HepG2 (cell line): ENCODE measurements around the gene NTN5. TPM values are rescaled to one million over a fixed set of nuclear protein-coding genes. Genes with fewer than 3 reads are reported as not detected.

Experiments used
- BCL6 ChIP-seq: IDR thresholded peaks from 2 replicates; pipeline ENCODE4 v1.6.1; 2016; ENCODE audit warnings: missing genetic modification reagents, missing compliant biosample characterization
- CTCF ChIP-seq: sonication (generic); formaldehyde crosslinking; IDR thresholded peaks from 2 replicates; pipeline ENCODE4 v1.5.0; 2020; ENCODE audit warnings: mild to moderate bottlenecking, missing genetic modification reagents, moderate library complexity
- HOXA3 ChIP-seq: sonication (generic); formaldehyde crosslinking; IDR thresholded peaks from 2 replicates; pipeline ENCODE4 v1.5.0; 2020; ENCODE audit warnings: missing genetic modification reagents
- IRX3 ChIP-seq: sonication (generic); formaldehyde crosslinking; IDR thresholded peaks from 2 replicates; pipeline ENCODE4 v1.8.1; 2023; ENCODE audit warnings: mild to moderate bottlenecking, low read depth, missing genetic modification reagents, borderline replicate concordance
- KDM5B ChIP-seq: sonication (generic); formaldehyde crosslinking; IDR thresholded peaks from 2 replicates; pipeline ENCODE4 v1.4.0; 2020; ENCODE audit warnings: missing genetic modification reagents, mild to moderate bottlenecking, borderline replicate concordance
- MAFG ChIP-seq: sonication (generic); formaldehyde crosslinking; IDR thresholded peaks from 2 replicates; pipeline ENCODE4 v1.5.1; 2020; ENCODE audit warnings: mild to moderate bottlenecking, missing genetic modification reagents
- MTA1 ChIP-seq: sonication (generic); formaldehyde crosslinking; IDR thresholded peaks from 2 replicates; pipeline ENCODE4 v1.4.0; 2020; ENCODE audit warnings: missing genetic modification reagents, mild to moderate bottlenecking, borderline replicate concordance
- MYPOP ChIP-seq: sonication (generic); formaldehyde crosslinking; IDR thresholded peaks from 2 replicates; pipeline ENCODE4 v1.8.1; 2023; ENCODE audit warnings: mild to moderate bottlenecking, moderate library complexity, missing genetic modification reagents
- MZF1 ChIP-seq: sonication (generic); formaldehyde crosslinking; IDR thresholded peaks from 2 replicates; pipeline ENCODE4 v1.8.1; 2023; ENCODE audit warnings: mild to moderate bottlenecking, missing genetic modification reagents, borderline replicate concordance
- PCBP2 ChIP-seq: fragments of 200-400 bp; formaldehyde crosslinking; optimal IDR thresholded peaks from 2 replicates; pipeline ENCODE3; 2018; ENCODE audit warnings: low read length, low read depth; ENCODE audit not compliant: poor library complexity, severe bottlenecking
- SIX4 ChIP-seq: sonication (generic); formaldehyde crosslinking; IDR thresholded peaks from 2 replicates; pipeline ENCODE4 v1.4.0; 2020; ENCODE audit warnings: missing genetic modification reagents
- SRSF1 ChIP-seq: fragments of 200-400 bp; formaldehyde crosslinking; optimal IDR thresholded peaks from 2 replicates; pipeline ENCODE3; 2017; ENCODE audit warnings: mild to moderate bottlenecking, low read depth, low read length, moderate library complexity
- THAP7 ChIP-seq: sonication (generic); formaldehyde crosslinking; IDR thresholded peaks from 2 replicates; pipeline ENCODE4 v1.8.1; 2023; ENCODE audit warnings: mild to moderate bottlenecking, missing genetic modification reagents
- THAP9 ChIP-seq: sonication (generic); formaldehyde crosslinking; IDR thresholded peaks from 2 replicates; pipeline ENCODE4; 2020; ENCODE audit warnings: missing genetic modification reagents, mild to moderate bottlenecking, borderline replicate concordance
- ZFY ChIP-seq: sonication (generic); formaldehyde crosslinking; IDR thresholded peaks from 2 replicates; pipeline ENCODE4 v1.4.0; 2020; ENCODE audit warnings: missing genetic modification reagents
- ZNF232 ChIP-seq: sonication (generic); formaldehyde crosslinking; IDR thresholded peaks from 2 replicates; pipeline ENCODE4 v1.4.0; 2020; ENCODE audit warnings: missing genetic modification reagents, borderline replicate concordance
- ZNF264 ChIP-seq: sonication (generic); formaldehyde crosslinking; IDR thresholded peaks from 2 replicates; pipeline ENCODE4 v1.4.0; 2020; ENCODE audit warnings: missing genetic modification reagents
- ZNF333 ChIP-seq: sonication (generic); formaldehyde crosslinking; IDR thresholded peaks from 2 replicates; pipeline ENCODE4 v1.4.0; 2020; ENCODE audit warnings: mild to moderate bottlenecking, missing genetic modification reagents, borderline replicate concordance
- ZNF414 ChIP-seq: sonication (generic); formaldehyde crosslinking; IDR thresholded peaks from 2 replicates; pipeline ENCODE4 v1.5.0; 2020; ENCODE audit warnings: missing genetic modification reagents
- ZNF484 ChIP-seq: sonication (generic); formaldehyde crosslinking; IDR thresholded peaks from 2 replicates; pipeline ENCODE4 v1.5.1; 2020; ENCODE audit warnings: mild to moderate bottlenecking, low read depth, missing genetic modification reagents, borderline replicate concordance
- ZNF546 ChIP-seq: sonication (generic); formaldehyde crosslinking; conservative IDR thresholded peaks from 2 replicates; pipeline ENCODE4 v1.8.1; 2023; ENCODE audit warnings: mild to moderate bottlenecking, missing genetic modification reagents
- ZNF720 ChIP-seq: sonication (generic); formaldehyde crosslinking; IDR thresholded peaks from 2 replicates; pipeline ENCODE4 v1.4.0; 2020; ENCODE audit warnings: missing genetic modification reagents
- ZNF792 ChIP-seq: IDR thresholded peaks from 2 replicates; pipeline ENCODE4 v1.6.1; 2016
- polyA plus RNA-seq, 8 experiments: library from polyadenylated mRNA; depleted of rRNA in 3 of 8; stranded (reverse) in 7 of 8; unstranded in 1 of 8; fragments of >200 nt; fragmentation: Illumina TruSeq in 4 of 8; extraction: Trizol in 4 of 8; gene quantifications; 2 replicates each; pipeline versions ENCODE4 v1.2.1 to v1.2.3, GENCODE V29; 2011 to 2016; ENCODE audit warnings: low read depth in 4 of 8, missing spikeins in 1 of 8, mixed read lengths in 1 of 8; ENCODE audit not compliant: insufficient read depth in 1 of 8
- total RNA-seq, 5 experiments: library from RNA; depleted of rRNA; stranded (reverse); fragments of >200 nt; fragmentation: Illumina TruSeq; extraction: Trizol; gene quantifications; 2 replicates each; pipeline ENCODE4 v1.2.3, GENCODE V29; 2016; ENCODE audit warnings: low read depth in 1 of 5

Gene NTN5
- total and polyA plus RNA-seq, 2 of the 13 experiments (the other 11 are each of a cell fraction or from before 2014, with no cell fraction given): 0.05 TPM; not detected in 1

GRCh38 chr19:48646001-48646721, 26.7 kb downstream of the NTN5 start, which contains the start of gene CA11 (continued):
- peak; percentile 98 for TF ChIP-seq CTCF (CRISPR knock-in tag)
- TF ChIP-seq ZNF414 (CRISPR knock-in tag): no peak
- no peak for TF ChIP-seq ZNF484 (CRISPR knock-in tag)
- no peak for TF ChIP-seq ZNF264 (CRISPR knock-in tag)
- peak; percentile 55; the same call in 1 of the 2 replicates for TF ChIP-seq KDM5B (CRISPR knock-in tag)
- 0 out of 2 replicates have a peak, but pooled peaks have one; percentile 20 for TF ChIP-seq MYPOP
- TF ChIP-seq SRSF1: no peak
- TF ChIP-seq THAP9: peak; percentile 32; the same call in 1 of the 2 replicates
- TF ChIP-seq BCL6 (CRISPR knock-in tag): peak; percentile 18; the same call in 1 of the 2 replicates
- TF ChIP-seq MAFG (CRISPR knock-in tag): no peak
- no peak for TF ChIP-seq ZNF333 (CRISPR knock-in tag)
- peak; percentile 16; the same call in 1 of the 2 replicates for TF ChIP-seq ZNF792 (CRISPR knock-in tag)
- no peak for TF ChIP-seq ZNF720
- TF ChIP-seq THAP7 (CRISPR knock-in tag): no peak
- TF ChIP-seq IRX3 (CRISPR knock-in tag): no peak
- peak; percentile 35; the same call in 1 of the 2 replicates for TF ChIP-seq MTA1 (CRISPR knock-in tag)
- TF ChIP-seq ZNF232 (CRISPR knock-in tag): no peak
- TF ChIP-seq HOXA3 (CRISPR knock-in tag): no peak
- TF ChIP-seq ZFY (CRISPR knock-in tag): no peak
- TF ChIP-seq PCBP2: no peak
- TF ChIP-seq SIX4: no peak
- no peak for TF ChIP-seq ZNF546 (CRISPR knock-in tag)
- TF ChIP-seq MZF1: no peak
